Loucy (cell line): Measurements from ENCODE around the gene PRKN.

Experiments used
- H2AFZ ChIP-seq: fragments of 200-600 bp; sonication (generic); 2 replicates; pipeline ENCODE4 v1.6.0; 2016; ENCODE audit warnings: antibody characterized with exemption, mild to moderate bottlenecking, low read length, moderate library complexity
- H3F3A ChIP-seq: fragments of 200-600 bp; 2 replicates; pipeline ENCODE4 v1.6.0; 2016; ENCODE audit warnings: antibody characterized with exemption, low read depth, mild to moderate bottlenecking
- H3K27me3 ChIP-seq: fragments of 200-600 bp; sonication (generic); 2 replicates; pipeline ENCODE4 v1.6.1; 2014; ENCODE audit warnings: low read length, mild to moderate bottlenecking; ENCODE audit not compliant: insufficient read depth, poor library complexity, severe bottlenecking
- H3K36me3 ChIP-seq: fragments of 200-600 bp; sonication (generic); 2 replicates; pipeline ENCODE4 v1.6.1; 2016; ENCODE audit warnings: low read length; ENCODE audit not compliant: insufficient read depth
- H3K4me1 ChIP-seq: fragments of 200-600 bp; sonication (generic); 2 replicates; pipeline ENCODE4 v1.5.1; 2014; ENCODE audit warnings: low read length, mild to moderate bottlenecking; ENCODE audit not compliant: insufficient read depth, poor library complexity, severe bottlenecking
- H3K4me2 ChIP-seq: fragments of 200-600 bp; sonication (generic); 2 replicates; pipeline ENCODE4 v1.6.0; 2014; ENCODE audit warnings: antibody characterized with exemption, low read length, low read depth, mild to moderate bottlenecking; ENCODE audit not compliant: poor library complexity, severe bottlenecking
- H3K4me3 ChIP-seq: fragments of 200-600 bp; sonication (generic); 2 replicates; pipeline ENCODE4 v1.5.1; 2014; ENCODE audit warnings: low read length, mild to moderate bottlenecking, mixed read lengths; ENCODE audit not compliant: poor library complexity, severe bottlenecking
- H3K79me2 ChIP-seq: fragments of 200-600 bp; sonication (generic); 2 replicates; pipeline ENCODE4 v1.6.1; 2014; ENCODE audit warnings: low read length; ENCODE audit not compliant: insufficient read depth
- H3K9ac ChIP-seq: fragments of 200-600 bp; sonication (generic); 2 replicates; pipeline ENCODE4 v1.6.0; 2014; ENCODE audit warnings: mild to moderate bottlenecking, low read depth, low read length, moderate library complexity; ENCODE audit not compliant: poor library complexity, severe bottlenecking
- H3K9me2 ChIP-seq: fragments of 200-600 bp; sonication (generic); replicated peaks from 2 replicates; pipeline ENCODE4 v1.6.1; 2016; ENCODE audit warnings: low read depth, low read length, mixed read lengths
- H3K9me3 ChIP-seq: fragments of 200-600 bp; sonication (generic); 2 replicates; pipeline ENCODE4 v1.6.1; 2014; ENCODE audit warnings: mild to moderate bottlenecking, antibody characterized with exemption, low read length, low read depth; ENCODE audit not compliant: insufficient read depth
- H4K20me1 ChIP-seq: fragments of 200-600 bp; sonication (generic); 2 replicates; pipeline ENCODE4 v1.6.0; 2014; ENCODE audit warnings: antibody characterized with exemption, low read length, mild to moderate bottlenecking; ENCODE audit not compliant: insufficient read depth, poor library complexity, severe bottlenecking
- EZH2phosphoT487 ChIP-seq: fragments of 200-600 bp; IDR thresholded peaks from 2 replicates; pipeline ENCODE4 v1.6.1; 2018; ENCODE audit warnings: antibody characterized with exemption, mild to moderate bottlenecking, moderate library complexity, borderline replicate concordance
- TF ChIP-seq, protein P1 (sequence below): fragments of 200-600 bp; sonication (generic); conservative IDR thresholded peaks from 2 replicates; pipeline ENCODE4 v1.5.1; 2014; ENCODE audit warnings: mild to moderate bottlenecking, antibody characterized with exemption, low read length

Gene PRKN

GRCh38 chr6:162728706-162729105 lies 1.1 kb upstream of the PRKN start:
- H3K4me2 ChIP-seq = no peak overlapping the region

DNA sequence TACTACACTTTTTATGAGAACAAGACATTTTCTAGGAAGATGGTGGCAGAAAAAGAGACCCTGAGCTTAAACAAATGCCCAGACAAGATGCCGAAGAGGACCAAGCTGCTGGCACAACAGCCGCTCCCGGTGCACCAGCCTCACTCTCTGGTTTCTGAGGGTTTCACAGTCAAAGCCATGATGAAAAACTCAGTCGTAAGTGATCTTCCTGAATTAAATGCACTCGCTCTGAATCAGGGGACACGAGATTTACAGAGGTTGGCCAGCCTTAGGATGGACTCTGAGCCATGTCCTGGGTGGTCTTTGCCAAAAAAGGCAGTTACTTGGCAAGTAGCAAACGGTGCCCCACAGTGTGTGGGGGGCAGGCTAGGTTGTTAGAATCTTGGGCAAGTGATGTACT lies 631 bp upstream of the PRKN start:
- H3K4me1 ChIP-seq = no peaks in the 10 kb centered on the region
- no peak overlapping the region for H2AFZ ChIP-seq
- H3K36me3 ChIP-seq = no peaks in the 10 kb centered on the region
- no peaks in the 10 kb centered on the region for H3F3A ChIP-seq
- no peaks in the 10 kb centered on the region for H3K79me2 ChIP-seq
- H3K9ac ChIP-seq = no peak overlapping the region
- no peak overlapping the region for H3K4me3 ChIP-seq
- H4K20me1 ChIP-seq = no peaks in the 10 kb centered on the region
- H3K27me3 ChIP-seq = no peaks in the 10 kb centered on the region
- no peaks in the 10 kb centered on the region for H3K9me3 ChIP-seq
- no peaks in the 10 kb centered on the region for H3K9me2 ChIP-seq
- TF ChIP-seq EZH2phosphoT487 = no peak
- TF ChIP-seq, protein P1, sequence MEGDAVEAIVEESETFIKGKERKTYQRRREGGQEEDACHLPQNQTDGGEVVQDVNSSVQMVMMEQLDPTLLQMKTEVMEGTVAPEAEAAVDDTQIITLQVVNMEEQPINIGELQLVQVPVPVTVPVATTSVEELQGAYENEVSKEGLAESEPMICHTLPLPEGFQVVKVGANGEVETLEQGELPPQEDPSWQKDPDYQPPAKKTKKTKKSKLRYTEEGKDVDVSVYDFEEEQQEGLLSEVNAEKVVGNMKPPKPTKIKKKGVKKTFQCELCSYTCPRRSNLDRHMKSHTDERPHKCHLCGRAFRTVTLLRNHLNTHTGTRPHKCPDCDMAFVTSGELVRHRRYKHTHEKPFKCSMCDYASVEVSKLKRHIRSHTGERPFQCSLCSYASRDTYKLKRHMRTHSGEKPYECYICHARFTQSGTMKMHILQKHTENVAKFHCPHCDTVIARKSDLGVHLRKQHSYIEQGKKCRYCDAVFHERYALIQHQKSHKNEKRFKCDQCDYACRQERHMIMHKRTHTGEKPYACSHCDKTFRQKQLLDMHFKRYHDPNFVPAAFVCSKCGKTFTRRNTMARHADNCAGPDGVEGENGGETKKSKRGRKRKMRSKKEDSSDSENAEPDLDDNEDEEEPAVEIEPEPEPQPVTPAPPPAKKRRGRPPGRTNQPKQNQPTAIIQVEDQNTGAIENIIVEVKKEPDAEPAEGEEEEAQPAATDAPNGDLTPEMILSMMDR = no peak
- no peak overlapping the region for H3K4me2 ChIP-seq

More at GRCh38 chr6:162728706-162729105, 1.1 kb upstream of the PRKN start:
- H3K9ac ChIP-seq = no peak overlapping the region
- H3K79me2 ChIP-seq = no peaks in the 10 kb centered on the region
- H3F3A ChIP-seq = no peaks in the 10 kb centered on the region
- no peaks in the 10 kb centered on the region for H3K27me3 ChIP-seq
- no peaks in the 10 kb centered on the region for H3K36me3 ChIP-seq
- no peaks in the 10 kb centered on the region for H3K9me3 ChIP-seq
- no peaks in the 10 kb centered on the region for H4K20me1 ChIP-seq
- H3K4me3 ChIP-seq = no peak overlapping the region
- TF ChIP-seq, protein P1 = no peak
- TF ChIP-seq EZH2phosphoT487 = no peak
- no peak overlapping the region for H2AFZ ChIP-seq
- H3K9me2 ChIP-seq = no peaks in the 10 kb centered on the region
- H3K4me1 ChIP-seq = no peaks in the 10 kb centered on the region

DNA sequence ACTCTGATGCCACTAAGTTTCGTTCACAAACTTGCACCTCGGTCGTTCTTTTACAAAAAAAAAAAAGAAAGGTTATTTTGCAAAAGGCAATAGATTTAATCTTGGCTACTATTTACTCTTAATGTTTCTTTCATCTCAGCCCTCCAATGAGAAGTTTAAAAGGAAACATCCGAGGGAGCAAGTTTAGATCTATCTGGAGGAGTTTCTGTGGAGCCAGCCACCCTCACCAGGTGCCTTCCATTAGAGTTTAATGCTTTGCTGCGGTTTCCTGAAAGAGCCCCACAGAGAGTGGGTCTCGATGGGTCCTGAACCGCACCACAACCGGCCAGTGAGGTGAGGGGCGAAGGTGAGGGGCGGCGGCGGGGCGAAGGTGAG lies 632 bp downstream of the PRKN start:
- Histone ChIP-seq H3K27me3 (no peaks in the 10 kb centered on the region), H3K9me2 (no peaks in the 10 kb centered on the region), H3K79me2 (no peaks in the 10 kb centered on the region), H3K9ac (no peak overlapping the region), H3K4me2 (no peak overlapping the region), H3K4me3 (no peak overlapping the region), H3F3A (no peaks in the 10 kb centered on the region), H3K4me1 (no peaks in the 10 kb centered on the region), H4K20me1 (no peaks in the 10 kb centered on the region), H2AFZ (no peak overlapping the region), H3K9me3 (no peaks in the 10 kb centered on the region), H3K36me3 (no peaks in the 10 kb centered on the region)
- TF ChIP-seq, protein P1 = no peak
- TF ChIP-seq EZH2phosphoT487 = no peak
